ENCODE results near the gene KRT82. TPM values are rescaled to one million over a fixed set of nuclear protein-coding genes. Genes with fewer than 3 reads are reported as not detected.

Gene KRT82
- total RNA-seq, 1 experiment from 2014 or later, result not detected

- no peaks in the 10 kb centered on the region for H3K9me3 ChIP-seq (ENCODE audit: control insufficient read depth, low read depth, low read length)
- peaks cover 1% of the 10 kb centered on the region; the same call in 1 of the 2 replicates for H3K4me1 ChIP-seq (ENCODE audit: insufficient read depth, low read length)
- no peaks in the 10 kb centered on the region for H3K79me1 ChIP-seq (ENCODE audit: insufficient read depth, low read depth, low read length, poor library complexity, severe bottlenecking)
- no peak overlapping the region for H2BK120ac ChIP-seq (ENCODE audit: low read depth, low read length, poor library complexity, severe bottlenecking)
- no peak overlapping the region for H2BK5ac ChIP-seq (ENCODE audit: insufficient read length, low read length)
- no peak overlapping the region for H3K23ac ChIP-seq (ENCODE audit: insufficient read length, low read depth, low read length)
- no peaks in the 10 kb centered on the region for H4K20me1 ChIP-seq (ENCODE audit: control insufficient read depth, insufficient read depth, insufficient read length)
- H4K91ac ChIP-seq (ENCODE audit: insufficient read length, low read depth, low read length), result no peak overlapping the region
- no peak overlapping the region for H3K9ac ChIP-seq (ENCODE audit: extremely low read depth, insufficient read length, low read length)
- H3K18ac ChIP-seq (ENCODE audit: insufficient read length, low read depth, low read length), result no peak overlapping the region
- no peak overlapping the region for H3K4ac ChIP-seq (ENCODE audit: low read depth, low read length)
- TF ChIP-seq, protein P1, sequence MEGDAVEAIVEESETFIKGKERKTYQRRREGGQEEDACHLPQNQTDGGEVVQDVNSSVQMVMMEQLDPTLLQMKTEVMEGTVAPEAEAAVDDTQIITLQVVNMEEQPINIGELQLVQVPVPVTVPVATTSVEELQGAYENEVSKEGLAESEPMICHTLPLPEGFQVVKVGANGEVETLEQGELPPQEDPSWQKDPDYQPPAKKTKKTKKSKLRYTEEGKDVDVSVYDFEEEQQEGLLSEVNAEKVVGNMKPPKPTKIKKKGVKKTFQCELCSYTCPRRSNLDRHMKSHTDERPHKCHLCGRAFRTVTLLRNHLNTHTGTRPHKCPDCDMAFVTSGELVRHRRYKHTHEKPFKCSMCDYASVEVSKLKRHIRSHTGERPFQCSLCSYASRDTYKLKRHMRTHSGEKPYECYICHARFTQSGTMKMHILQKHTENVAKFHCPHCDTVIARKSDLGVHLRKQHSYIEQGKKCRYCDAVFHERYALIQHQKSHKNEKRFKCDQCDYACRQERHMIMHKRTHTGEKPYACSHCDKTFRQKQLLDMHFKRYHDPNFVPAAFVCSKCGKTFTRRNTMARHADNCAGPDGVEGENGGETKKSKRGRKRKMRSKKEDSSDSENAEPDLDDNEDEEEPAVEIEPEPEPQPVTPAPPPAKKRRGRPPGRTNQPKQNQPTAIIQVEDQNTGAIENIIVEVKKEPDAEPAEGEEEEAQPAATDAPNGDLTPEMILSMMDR (conservative IDR thresholded peaks at IDR 0.05), result no peak
- H3K27me3 ChIP-seq (ENCODE audit: insufficient read depth, low read length), result no peaks in the 10 kb centered on the region; the same call in 1 of the 2 replicates
- H3T11ph ChIP-seq (ENCODE audit: low read length), result no peak overlapping the region
- no peak overlapping the region for H3K4me2 ChIP-seq (ENCODE audit: insufficient read depth, insufficient read length, low read length)
- H3K27ac Mint-ChIP-seq, result no peak overlapping the region
- H2AFZ ChIP-seq (ENCODE audit: low read length), result no peak overlapping the region
- no peak overlapping the region for H2BK20ac ChIP-seq (ENCODE audit: low read depth, low read length, poor library complexity, severe bottlenecking)
- no peaks in the 10 kb centered on the region for H3K23me2 ChIP-seq (ENCODE audit: insufficient read length, low read depth, low read length, poor library complexity, severe bottlenecking)
- no peak overlapping the region for H3K14ac ChIP-seq (ENCODE audit: insufficient read depth, low read length)
- no peak overlapping the region for H3K27ac ChIP-seq (ENCODE audit: insufficient read length, low read depth, low read length)
- no CpG with 5 or more reads among the region's 9 CpGs for WGBS (ENCODE audit: extremely low coverage, insufficient read length, low lambda C conversion rate)
- peaks cover 0 to 3% (median 1%) of the 10 kb centered on the region in 3 experiments; a peak in 4 of 7 replicates for H3K36me3 Mint-ChIP-seq (ENCODE audit: insufficient read depth in 1 of 3, low read depth in 3 of 3)
- no peak overlapping the region for H2BK15ac ChIP-seq (ENCODE audit: low read depth, low read length)
- H2AK5ac ChIP-seq (ENCODE audit: insufficient read length, low read length), result no peak overlapping the region
- H4K8ac ChIP-seq (replicated peaks; ENCODE audit: insufficient read length, low read depth, low read length), result no peak overlapping the region
- no peak overlapping the region for H4K5ac ChIP-seq (ENCODE audit: insufficient read length, low read depth, low read length)
- H3K79me2 ChIP-seq (ENCODE audit: insufficient read depth, low read length), result no peaks in the 10 kb centered on the region
- peaks cover 8 to 9% of the 10 kb centered on the region in 2 experiments for H3K9me3 Mint-ChIP-seq
- peaks cover 10 to 13% of the 10 kb centered on the region in 2 experiments for H3K4me1 Mint-ChIP-seq
- H3K4me3 Mint-ChIP-seq, result no peak overlapping the region
- DNase-seq, result no peak
- H2BK12ac ChIP-seq (ENCODE audit: insufficient read length, low read depth, low read length), result no peak overlapping the region
- H3K27me3 Mint-ChIP-seq (ENCODE audit: low read depth), result peaks cover 3% of the 10 kb centered on the region
- no peak overlapping the region for H3K56ac ChIP-seq (ENCODE audit: insufficient read length, low read depth, low read length)
These were observed 2.6 kb downstream of the KRT82 start for GRCh38 chr12:52403561-52403960.
